Testis (tissue), 3 donors: ENCODE measurements around the gene KCNB1. TPM values are rescaled to one million over a fixed set of nuclear protein-coding genes. Genes with fewer than 3 reads are reported as not detected.

Experiments
- DNase-seq: peaks from one replicate; pipeline ENCODE4 v3.0.0-alpha.2; 2019
- H3K27ac ChIP-seq, 2 donors: fragments of 200-600 bp; sonication (generic); one replicate each; pipeline ENCODE4 v1.5.1; 2019
- H3K27me3 ChIP-seq: fragments of 200-600 bp; sonication (generic); one replicate; pipeline ENCODE4 v1.5.1; 2019
- H3K36me3 ChIP-seq: fragments of 200-600 bp; sonication (generic); one replicate; pipeline ENCODE4 v1.5.1; 2017; ENCODE audit warnings: low read depth; ENCODE audit errors: missing control alignments
- H3K4me1 ChIP-seq: fragments of 200-600 bp; sonication (generic); one replicate; pipeline ENCODE4 v1.5.1; 2019
- H3K4me3 ChIP-seq, 2 donors: fragments of 200-600 bp; sonication (generic); one replicate each; pipeline ENCODE4 v1.5.1; 2017 to 2019
- H3K9me3 ChIP-seq: fragments of 200-600 bp; sonication (generic); one replicate; pipeline ENCODE4 v1.5.1; 2017
- POLR2A ChIP-seq: fragments of 450-650 bp; IDR thresholded peaks from one replicate; pipeline ENCODE4 v1.6.1; 2017; ENCODE audit warnings: antibody characterized with exemption, mild to moderate bottlenecking, moderate library complexity
- WGBS, 2 donors: methylation state at CpG; one replicate each; pipeline ENCODE4 v1.1.5; 2018; 5-methylcytosine and 5-hydroxymethylcytosine counted together
- intact Hi-C: fragments of 100-400 bp; cut with DNase I; formaldehyde crosslinking; loops from one replicate; pipeline ENCODE4 v1.15.1; 2023; ENCODE audit warnings: low total_unique reads
- polyA plus RNA-seq: library from polyadenylated mRNA; stranded (reverse); fragments of 350-450 nt; fragmentation: Illumina TruSeq; extraction: RNeasy Lipid Tissue Mini Kit (QIAGEN cat#74804); gene quantifications from one replicate; pipeline ENCODE4 v1.2.3, GENCODE V29; 2014; ENCODE audit warnings: low read depth, low replicate concordance; ENCODE audit not compliant: insufficient read depth
- total RNA-seq, 2 donors: library from RNA; depleted of rRNA; stranded (reverse); fragments of >200 nt; gene quantifications; one replicate each; pipeline ENCODE4 v1.2.3, GENCODE V29; 2016
- TF ChIP-seq, protein P1 (sequence below), 3 experiments: fragments of 450-650 bp in 2 of 3; fragments of 200-600 bp in 1 of 3; sonication (generic) in 1 of 3; IDR thresholded peaks; one replicate each; pipeline ENCODE4 v1.5.1; 2016 to 2019; ENCODE audit warnings: antibody characterized with exemption in 3 of 3, mild to moderate bottlenecking in 2 of 3, moderate library complexity in 1 of 3

KCNB1 gene
- total and polyA plus RNA-seq, 3 donors from 2014 or later, result 1.5 to 4.6 (median 2.3) TPM

DNA sequence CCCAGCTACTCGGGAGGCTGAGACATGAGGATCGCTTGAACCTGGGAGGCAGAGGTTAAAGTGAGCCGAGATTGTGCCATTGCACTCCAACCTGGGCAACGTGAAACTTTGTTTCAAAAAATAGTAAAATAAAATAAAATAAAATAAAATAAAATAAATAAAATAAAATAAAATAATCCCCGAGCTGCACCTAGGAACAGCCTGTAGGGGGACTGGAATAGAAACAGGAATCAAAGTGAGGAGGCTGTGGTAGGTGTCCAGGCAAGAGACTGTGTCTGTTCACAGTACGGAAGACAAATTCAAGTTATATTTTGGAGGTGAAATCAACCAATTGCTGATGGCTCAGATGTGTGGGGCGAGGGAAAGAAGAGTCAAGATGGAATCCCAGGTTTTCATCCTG lies 86.2 kb downstream of the KCNB1 start:
- intact Hi-C loops, result no loop called here
- Histone ChIP-seq H3K27me3 (no peaks in the 10 kb centered on the region), H3K4me1 (peaks cover 27% of the 10 kb centered on the region), H3K27ac (no peak overlapping the region), H3K36me3 (no peaks in the 10 kb centered on the region), H3K9me3 (no peaks in the 10 kb centered on the region), H3K4me3 (no peak overlapping the region)
- TF ChIP-seq, protein P1, sequence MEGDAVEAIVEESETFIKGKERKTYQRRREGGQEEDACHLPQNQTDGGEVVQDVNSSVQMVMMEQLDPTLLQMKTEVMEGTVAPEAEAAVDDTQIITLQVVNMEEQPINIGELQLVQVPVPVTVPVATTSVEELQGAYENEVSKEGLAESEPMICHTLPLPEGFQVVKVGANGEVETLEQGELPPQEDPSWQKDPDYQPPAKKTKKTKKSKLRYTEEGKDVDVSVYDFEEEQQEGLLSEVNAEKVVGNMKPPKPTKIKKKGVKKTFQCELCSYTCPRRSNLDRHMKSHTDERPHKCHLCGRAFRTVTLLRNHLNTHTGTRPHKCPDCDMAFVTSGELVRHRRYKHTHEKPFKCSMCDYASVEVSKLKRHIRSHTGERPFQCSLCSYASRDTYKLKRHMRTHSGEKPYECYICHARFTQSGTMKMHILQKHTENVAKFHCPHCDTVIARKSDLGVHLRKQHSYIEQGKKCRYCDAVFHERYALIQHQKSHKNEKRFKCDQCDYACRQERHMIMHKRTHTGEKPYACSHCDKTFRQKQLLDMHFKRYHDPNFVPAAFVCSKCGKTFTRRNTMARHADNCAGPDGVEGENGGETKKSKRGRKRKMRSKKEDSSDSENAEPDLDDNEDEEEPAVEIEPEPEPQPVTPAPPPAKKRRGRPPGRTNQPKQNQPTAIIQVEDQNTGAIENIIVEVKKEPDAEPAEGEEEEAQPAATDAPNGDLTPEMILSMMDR (IDR thresholded peaks at IDR 0.05), result peak in 1 of 3 experiments; percentile 38
- no peak for TF ChIP-seq POLR2A
- DNase-seq, result no peak
- 79 to 84% methylated on average over 7 of the region's 7 CpGs for WGBS, 2 donors

DNA sequence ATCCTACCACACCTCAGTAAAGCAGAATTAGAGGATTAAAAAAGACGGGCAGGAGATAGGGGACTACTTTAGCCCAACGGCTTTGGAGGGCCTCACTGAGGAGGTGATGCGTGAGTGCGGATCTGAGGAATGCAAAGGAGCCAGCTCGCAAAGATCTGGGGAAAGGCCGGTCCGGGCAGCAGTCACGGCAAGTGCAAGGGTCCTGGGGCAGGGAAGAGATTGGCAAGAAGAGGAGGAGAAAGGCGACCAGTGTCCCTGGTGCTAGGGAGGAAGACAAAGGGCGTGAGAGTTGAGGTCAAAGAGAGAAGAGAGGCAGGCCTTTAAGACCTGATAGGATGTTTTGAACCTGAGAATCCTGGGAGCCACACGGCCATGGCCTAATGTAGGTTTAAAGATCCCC lies 86.8 kb downstream of the KCNB1 start:
- Histone ChIP-seq H3K4me1 (peaks cover 24% of the 10 kb centered on the region), H3K27ac (peak overlapping the region in 1 of 2 donors; percentile 33), H3K27me3 (no peaks in the 10 kb centered on the region), H3K36me3 (no peaks in the 10 kb centered on the region), H3K4me3 (no peak overlapping the region), H3K9me3 (no peaks in the 10 kb centered on the region)
- no peak for TF ChIP-seq POLR2A
- TF ChIP-seq, protein P1 (IDR thresholded peaks at IDR 0.05), result no peak
- intact Hi-C loops, result no loop called here
- no peak for DNase-seq
- 73 to 76% methylated on average over 11 of the region's 11 CpGs for WGBS, 2 donors

DNA sequence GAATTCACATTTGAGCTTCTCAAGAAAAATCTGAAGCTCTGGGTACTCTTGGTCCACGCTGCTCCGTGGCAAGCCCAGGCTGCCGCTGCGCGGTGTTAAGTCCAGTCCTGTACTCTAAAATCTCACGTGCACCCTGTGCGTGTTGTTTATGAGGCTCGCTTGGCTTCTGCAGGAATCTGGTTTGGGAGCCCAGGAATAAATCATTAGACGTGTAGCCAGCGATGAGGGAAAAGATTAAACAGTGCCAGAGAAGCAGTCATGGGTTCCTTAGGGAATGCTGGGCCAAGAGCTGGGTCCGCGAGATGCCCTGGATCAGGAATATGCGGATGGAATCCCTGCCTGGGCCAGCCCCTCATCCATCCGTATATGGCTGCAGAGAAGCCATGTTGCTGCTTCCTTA lies 87.3 kb downstream of the KCNB1 start:
- H3K27me3 ChIP-seq, result no peaks in the 10 kb centered on the region
- H3K36me3 ChIP-seq, result no peaks in the 10 kb centered on the region
- WGBS, 2 donors, result 33 to 41% methylated on average over 14 of the region's 14 CpGs
- peaks cover 19% of the 10 kb centered on the region for H3K4me1 ChIP-seq
- no peak for TF ChIP-seq POLR2A
- TF ChIP-seq, protein P1 (IDR thresholded peaks at IDR 0.05), result no peak
- intact Hi-C loops, result no loop called here
- H3K9me3 ChIP-seq, result no peaks in the 10 kb centered on the region
- peak overlapping the region in 1 of 2 donors; percentile 33 for H3K27ac ChIP-seq
- peak; percentile 67 for DNase-seq
- H3K4me3 ChIP-seq, result no peak overlapping the region

DNA sequence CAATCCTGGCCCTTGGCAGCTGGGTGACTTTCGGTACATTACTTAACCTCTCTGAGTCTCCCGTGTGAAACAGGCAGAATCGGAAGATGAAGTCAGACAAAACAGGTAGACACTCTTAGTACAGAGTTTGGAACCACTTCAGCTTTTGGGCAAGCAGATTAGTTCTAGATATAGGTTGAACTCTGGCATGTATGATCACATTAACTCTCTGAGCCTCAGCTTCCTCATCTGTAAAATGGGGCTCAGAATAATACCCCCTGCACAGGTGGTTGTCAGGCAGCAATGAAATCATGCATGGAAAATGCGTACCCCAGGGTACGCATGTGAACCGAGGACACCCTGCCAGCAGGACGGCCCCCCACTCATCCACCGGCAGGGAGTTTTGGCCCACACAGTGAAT lies 87.7 kb downstream of the KCNB1 start:
- H3K4me1 ChIP-seq, result peaks cover 15% of the 10 kb centered on the region

GRCh38 chr20:49394264-49394663 lies 88.2 kb downstream of the KCNB1 start:
- H3K27me3 ChIP-seq, result no peaks in the 10 kb centered on the region
- DNase-seq, result no peak
- no peaks in the 10 kb centered on the region for H3K9me3 ChIP-seq
- TF ChIP-seq, protein P1 (IDR thresholded peaks at IDR 0.05), result no peak
- TF ChIP-seq POLR2A, result no peak
- intact Hi-C loops, result no loop called here
- 79 to 82% methylated on average over 4 of the region's 4 CpGs for WGBS, 2 donors
- H3K36me3 ChIP-seq, result no peaks in the 10 kb centered on the region
- H3K4me1 ChIP-seq, result peaks cover 13% of the 10 kb centered on the region
- no peak overlapping the region for H3K4me3 ChIP-seq
- H3K27ac ChIP-seq, result no peak overlapping the region

More for the DNA sequence above, 87.7 kb downstream of the KCNB1 start:
- no peak for DNase-seq
- no peaks in the 10 kb centered on the region for H3K27me3 ChIP-seq
- no peaks in the 10 kb centered on the region for H3K36me3 ChIP-seq
- H3K9me3 ChIP-seq, result no peaks in the 10 kb centered on the region
- no peak overlapping the region for H3K4me3 ChIP-seq
- TF ChIP-seq POLR2A, result no peak
- TF ChIP-seq, protein P1 (IDR thresholded peaks at IDR 0.05), result no peak
- intact Hi-C loops, result no loop called here
- peak overlapping the region in 1 of 2 donors; percentile 33 for H3K27ac ChIP-seq
- 66 to 78% methylated on average over 8 of the region's 8 CpGs for WGBS, 2 donors
